GM12892 (cell line): Measurements from ENCODE around the gene CCR6.

Experiments used
- DNase-seq: peaks from one replicate; pipeline ENCODE4 v3.0.0; 2011; ENCODE audit not compliant: insufficient read length
- FAIRE-seq: peaks from 2 replicates; lab custom pipeline; 2011; peaks lifted over from hg19 to GRCh38; lab: Jason Lieb, UNC
- POLR2A ChIP-seq: IDR thresholded peaks from 2 replicates; pipeline ENCODE4 v1.6.1; 2011; ENCODE audit warnings: low read depth, low read length, control low read depth
- POLR2AphosphoS5 ChIP-seq: IDR thresholded peaks from 2 replicates; pipeline ENCODE4 v1.6.1; 2011; ENCODE audit warnings: low read depth, low read length, control low read depth
- TAF1 ChIP-seq: IDR thresholded peaks from 2 replicates; pipeline ENCODE4 v1.6.1; 2011; ENCODE audit warnings: low read depth, mild to moderate bottlenecking, control low read depth, low read length, borderline replicate concordance

The CCR6 gene

DNA sequence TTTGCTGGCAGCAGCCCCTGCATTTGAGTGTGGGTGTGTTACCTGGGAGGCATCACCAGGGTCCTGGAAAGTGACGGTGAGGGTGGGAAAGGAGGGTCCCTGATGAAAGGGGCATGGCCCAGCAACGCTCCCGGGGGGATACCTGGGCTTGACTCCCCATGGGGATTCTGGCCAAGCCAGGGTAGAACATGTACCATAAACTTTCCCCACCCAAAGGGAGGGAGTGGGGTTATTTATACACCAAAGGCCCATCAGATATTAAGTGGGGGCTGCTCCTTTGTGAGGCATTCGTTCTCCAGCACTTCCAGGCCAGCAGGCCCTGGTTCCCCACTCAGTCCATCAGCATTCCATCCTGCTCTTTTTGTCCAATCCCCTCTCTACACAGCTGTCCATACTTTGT, 20.6 kb upstream of the CCR6 start:
- no peak for TF ChIP-seq POLR2A
- no peak for TF ChIP-seq TAF1
- TF ChIP-seq POLR2AphosphoS5 = no peak
- no peak for FAIRE-seq
- DNase-seq = no peak

DNA sequence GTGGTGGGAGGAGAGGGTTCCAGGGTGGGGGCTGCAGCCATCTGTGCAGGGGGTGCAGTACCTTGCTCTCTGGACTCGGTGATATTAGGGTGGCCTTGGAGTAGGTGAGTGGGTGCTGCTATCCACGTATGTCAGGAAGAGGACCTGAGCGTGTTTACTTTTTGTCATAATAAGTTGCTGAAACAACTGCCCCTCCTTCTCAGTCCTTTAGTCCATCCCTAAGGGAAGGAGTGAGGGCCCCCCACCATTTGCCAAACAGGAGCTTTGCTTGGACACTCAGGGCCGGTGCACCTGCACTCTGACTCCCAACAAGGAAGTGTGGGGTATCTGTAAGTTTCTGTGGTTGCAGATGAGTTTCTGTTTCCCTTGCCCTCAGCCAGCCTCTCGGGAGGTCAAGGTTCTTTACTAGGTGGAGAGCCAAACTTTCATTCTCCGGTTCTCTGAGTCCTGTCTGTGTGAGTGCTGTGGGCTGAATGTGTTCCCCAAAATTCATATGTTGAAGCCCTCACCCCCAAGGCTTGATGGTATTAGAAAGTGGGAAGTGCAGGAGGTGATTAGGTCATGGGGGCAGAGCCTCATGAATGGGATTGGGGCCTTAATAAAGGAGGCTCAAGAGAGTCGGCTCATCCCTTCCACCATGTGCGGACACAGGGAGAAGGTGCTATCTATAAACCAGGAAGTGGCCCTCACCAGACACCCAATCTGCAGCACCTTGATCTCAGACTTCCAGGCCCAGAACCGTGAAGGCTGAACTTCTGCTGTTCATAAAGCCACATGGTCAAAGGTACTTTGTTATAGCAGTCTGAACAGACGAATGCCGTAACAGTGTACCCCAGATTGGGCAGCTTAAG, 19.6 kb upstream of the CCR6 start:
- TF ChIP-seq POLR2A (no peak), POLR2AphosphoS5 (no peak), TAF1 (no peak)
- peak; percentile 94 for FAIRE-seq
- DNase-seq = peak; percentile 58

DNA sequence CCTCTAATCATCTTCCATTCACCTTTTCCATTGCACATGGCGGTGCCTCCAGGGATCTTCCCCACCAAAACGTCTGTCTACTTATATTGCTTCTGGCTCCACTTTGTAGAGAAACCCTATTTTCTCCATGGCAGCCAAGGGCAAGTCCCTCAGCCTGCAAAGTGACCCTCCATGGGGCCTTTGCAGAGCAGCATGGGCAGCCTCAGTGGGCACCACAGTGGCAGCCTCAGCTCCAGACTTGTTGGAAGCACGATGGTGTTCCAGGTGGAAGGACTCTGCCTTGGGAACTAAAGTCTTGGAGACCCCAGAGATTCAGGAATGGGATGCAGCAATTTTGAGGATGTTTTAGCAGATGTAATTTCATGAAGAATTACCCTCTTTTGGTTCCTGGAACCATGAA, 18.5 kb upstream of the CCR6 start:
- DNase-seq (no peak), FAIRE-seq (no peak)
- no peak for TF ChIP-seq POLR2A
- no peak for TF ChIP-seq TAF1

- no peak for FAIRE-seq
- TF ChIP-seq POLR2A = no peak
- no peak for TF ChIP-seq POLR2AphosphoS5
- no peak for TF ChIP-seq TAF1
- DNase-seq = no peak
Observed at GRCh38 chr6:167105060-167105459, 17.8 kb upstream of the CCR6 start.

GRCh38 chr6:167106406-167106805, 16.5 kb upstream of the CCR6 start:
- DNase-seq = no peak
- no peak for TF ChIP-seq POLR2A
- no peak for TF ChIP-seq TAF1
- TF ChIP-seq POLR2AphosphoS5 = no peak
- no peak for FAIRE-seq

DNA sequence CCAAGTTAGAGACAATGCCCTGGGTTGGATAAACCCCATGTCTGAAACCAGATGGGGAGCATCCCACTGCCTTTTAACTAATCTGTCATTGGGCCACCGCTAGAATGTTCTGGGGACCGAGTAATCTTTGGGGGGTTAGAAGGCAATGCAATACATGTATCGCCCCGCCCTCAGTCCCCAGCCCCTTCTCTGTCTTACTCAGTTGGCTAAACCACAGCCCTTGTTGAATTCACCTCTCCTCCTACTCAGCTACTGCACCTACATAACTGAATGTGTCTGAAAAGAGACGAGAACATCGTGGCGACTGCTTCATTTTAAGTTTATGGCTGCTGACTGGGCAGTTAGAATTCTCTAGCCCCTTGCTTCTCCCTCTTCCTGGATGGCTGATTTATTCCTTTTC, 15.1 kb upstream of the CCR6 start:
- TF ChIP-seq TAF1 (no peak), POLR2A (no peak), POLR2AphosphoS5 (no peak)
- DNase-seq = no peak
- FAIRE-seq = no peak

GRCh38 chr6:167108278-167108677, 14.6 kb upstream of the CCR6 start:
- FAIRE-seq = no peak
- TF ChIP-seq POLR2A = no peak
- TF ChIP-seq TAF1 = no peak
- DNase-seq = no peak

DNA sequence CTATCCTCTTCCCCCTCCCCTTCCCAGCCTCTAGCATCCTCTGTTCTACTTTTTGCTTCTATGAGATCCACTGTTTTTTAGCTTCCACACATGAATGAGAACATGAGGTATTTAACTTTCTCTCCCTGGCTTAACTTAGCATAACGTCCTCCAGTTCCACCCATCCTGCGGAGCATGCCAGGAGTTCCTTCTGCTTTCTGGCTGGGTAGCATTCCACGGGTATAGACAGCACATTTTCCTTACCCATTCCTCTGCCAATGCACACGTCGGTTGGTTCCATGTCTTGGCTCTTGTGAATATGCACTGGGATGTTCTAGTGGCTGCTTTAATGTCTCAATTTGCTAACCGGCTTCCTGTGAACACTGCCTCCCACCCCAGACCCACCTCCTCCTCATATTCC, 13.2 kb upstream of the CCR6 start:
- TF ChIP-seq POLR2A (no peak), POLR2AphosphoS5 (no peak), TAF1 (no peak)
- FAIRE-seq (no peak), DNase-seq (no peak)

- TF ChIP-seq POLR2AphosphoS5 (no peak), TAF1 (no peak), POLR2A (no peak)
- peak; percentile 70 for FAIRE-seq
Observed at GRCh38 chr6:167111597-167111996, 11.3 kb upstream of the CCR6 start.

GRCh38 chr6:167112421-167112820, 10.5 kb upstream of the CCR6 start:
- FAIRE-seq (peak; percentile 42), DNase-seq (no peak)
- TF ChIP-seq POLR2AphosphoS5 (no peak), POLR2A (peak; percentile 35; the same call in 1 of the 2 replicates)

More at GRCh38 chr6:167111597-167111996, 11.3 kb upstream of the CCR6 start:
- DNase-seq = no peak

- no peak for TF ChIP-seq POLR2A
- no peak for TF ChIP-seq POLR2AphosphoS5
- TF ChIP-seq TAF1 = no peak
- FAIRE-seq = no peak
Observed at GRCh38 chr6:167113047-167113754, 9.7 kb upstream of the CCR6 start.

More at GRCh38 chr6:167113047-167113754, 9.7 kb upstream of the CCR6 start:
- no peak for DNase-seq
